GM12875 (cell line): Measurements from ENCODE around the gene WDR70.
"Not testable (repeated sequence)": the region's sequence is repeated elsewhere in the genome, so short reads cannot be mapped to it uniquely, and the experiment has no call there.

ENCODE experiments used
- H3K4me3 ChIP-seq: one replicate; pipeline ENCODE4 v1.5.1; 2011; ENCODE audit warnings: low read depth, low read length, control low read depth
- CTCF ChIP-seq: IDR thresholded peaks from 2 replicates; pipeline ENCODE4 v1.5.1; 2011; ENCODE audit warnings: low read depth, mild to moderate bottlenecking, control low read depth, inconsistent platforms, low read length, moderate library complexity, borderline replicate concordance; ENCODE audit not compliant: insufficient read depth

The WDR70 gene

DNA sequence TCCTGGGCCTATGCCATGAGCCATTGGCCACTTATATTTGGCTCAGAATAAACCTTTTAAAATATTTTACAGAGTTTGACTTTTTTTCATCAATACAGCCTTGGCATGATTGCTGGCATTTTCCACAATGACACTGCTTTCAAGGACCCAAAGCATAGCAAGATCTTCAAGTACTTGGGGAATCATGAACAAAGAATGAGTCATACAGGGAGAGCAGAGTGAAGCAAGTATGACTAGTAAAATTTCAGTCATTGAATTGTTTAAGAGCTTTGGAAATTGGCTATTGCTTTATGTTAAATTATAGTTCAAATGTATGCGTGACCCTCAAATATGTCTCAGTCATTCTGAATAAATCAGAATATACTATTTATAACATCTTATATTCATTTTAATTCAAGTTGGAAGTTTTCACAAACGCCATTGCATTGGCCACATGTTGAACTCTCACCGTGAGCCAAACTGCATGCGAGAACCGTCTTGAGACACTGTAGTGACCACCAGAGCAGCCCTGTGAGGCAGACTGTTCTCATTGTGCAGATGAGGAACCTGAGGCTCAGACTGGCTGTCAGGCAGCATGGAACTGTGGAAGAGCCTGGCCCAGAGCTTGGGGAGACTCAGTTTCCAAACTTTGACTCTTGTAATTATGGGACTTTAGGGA lies 407.9 kb downstream of the WDR70 start:
- no peak overlapping the region for H3K4me3 ChIP-seq
- no peak for TF ChIP-seq CTCF

GRCh38 chr5:37787742-37788141 lies 408.6 kb downstream of the WDR70 start:
- H3K4me3 ChIP-seq: no peak overlapping the region
- no peak for TF ChIP-seq CTCF

DNA sequence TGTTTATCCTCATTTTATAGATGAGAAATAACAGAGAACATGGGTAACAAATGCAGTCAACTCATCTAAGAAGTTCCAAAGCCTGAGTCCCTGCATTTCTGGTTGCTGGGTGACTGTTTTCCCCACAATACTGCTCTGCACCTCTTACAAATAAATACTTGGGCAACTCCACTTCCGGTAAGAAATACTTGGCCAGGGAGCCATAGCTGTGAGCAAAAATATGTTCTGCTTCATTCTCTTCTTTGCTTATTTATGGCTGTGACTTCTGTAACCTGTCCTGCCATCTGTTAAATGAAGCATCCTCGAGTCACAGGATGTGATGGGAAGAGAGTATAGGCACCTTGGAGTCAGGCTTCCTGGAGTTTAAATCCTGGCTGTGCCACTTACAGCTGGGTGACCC lies 410.9 kb downstream of the WDR70 start:
- no peak for TF ChIP-seq CTCF
- H3K4me3 ChIP-seq: no peak overlapping the region

DNA sequence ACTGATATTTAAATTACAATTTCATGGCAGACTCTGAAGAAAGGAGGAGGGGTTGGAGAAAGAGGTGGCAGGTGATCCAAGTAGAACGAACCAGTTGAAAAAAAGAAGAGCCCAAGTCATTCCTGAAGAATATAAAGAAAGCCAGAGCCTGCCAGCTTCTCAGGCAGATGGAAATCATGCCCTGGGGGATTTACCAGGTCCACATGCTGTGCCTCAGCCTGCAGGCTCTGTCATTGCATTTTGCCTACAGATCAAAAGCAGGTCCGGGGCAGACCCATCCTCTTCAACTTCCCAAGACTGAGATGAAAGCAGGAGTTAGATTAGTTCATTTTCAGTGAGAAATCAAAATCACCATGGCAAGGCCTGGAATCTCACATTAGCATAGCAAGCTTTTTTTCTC lies 412.2 kb downstream of the WDR70 start:
- TF ChIP-seq CTCF: no peak
- no peak overlapping the region for H3K4me3 ChIP-seq

DNA sequence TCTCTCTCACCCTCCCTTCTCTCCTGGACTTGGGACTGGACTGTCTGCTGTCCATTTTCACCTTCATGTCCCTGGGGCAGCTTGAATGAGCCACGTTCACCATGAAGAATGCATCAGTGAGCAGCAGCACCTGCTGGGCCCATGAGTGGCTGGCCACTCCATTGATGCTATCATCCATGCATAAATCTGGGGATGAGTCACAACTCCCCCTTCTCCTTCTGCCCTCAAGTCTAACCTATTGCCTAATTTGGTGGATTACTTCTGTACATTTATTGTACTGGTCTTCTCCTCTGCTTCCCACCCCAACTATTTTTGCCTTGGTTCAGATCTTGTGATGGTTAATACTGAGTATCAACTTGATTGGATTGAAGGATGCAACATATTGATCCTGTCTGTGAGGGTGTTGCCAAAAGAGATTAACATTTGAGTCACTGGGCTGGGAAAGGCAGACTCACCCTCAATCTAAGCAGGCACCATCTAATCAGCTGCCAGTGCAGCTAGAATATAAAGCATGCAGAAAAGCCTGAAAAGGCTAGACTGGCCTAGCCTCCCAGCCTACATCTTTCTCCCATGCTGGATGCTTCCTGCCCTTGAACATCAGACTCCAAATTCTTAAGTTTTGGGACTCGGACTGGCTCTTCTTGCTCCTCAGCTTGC lies 414.0 kb downstream of the WDR70 start:
- H3K4me3 ChIP-seq: no peak overlapping the region
- TF ChIP-seq CTCF: no peak

DNA sequence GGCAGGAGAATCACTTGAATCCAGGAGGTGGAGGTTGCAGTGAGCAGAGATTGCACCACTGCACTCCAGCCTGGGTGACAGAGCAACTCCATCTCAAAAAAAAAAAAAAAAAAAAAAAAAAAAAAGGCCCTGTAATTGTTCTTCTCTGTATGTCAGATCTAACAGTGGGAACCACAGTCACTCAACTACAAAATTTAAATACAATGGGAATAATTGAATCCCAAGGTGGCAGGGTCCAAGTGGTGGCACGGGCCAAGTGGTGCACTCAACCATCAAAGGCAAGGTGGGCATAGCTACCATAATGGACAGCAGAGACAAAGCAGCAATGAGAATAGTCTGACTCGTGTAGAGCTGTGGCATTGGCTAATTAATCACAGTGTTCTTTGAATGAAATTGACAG lies 416.2 kb downstream of the WDR70 start:
- H3K4me3 ChIP-seq: not testable (repeated sequence)

- H3K4me3 ChIP-seq: not testable (repeated sequence)
These were observed 417.3 kb downstream of the WDR70 start for GRCh38 chr5:37796435-37796834.

DNA sequence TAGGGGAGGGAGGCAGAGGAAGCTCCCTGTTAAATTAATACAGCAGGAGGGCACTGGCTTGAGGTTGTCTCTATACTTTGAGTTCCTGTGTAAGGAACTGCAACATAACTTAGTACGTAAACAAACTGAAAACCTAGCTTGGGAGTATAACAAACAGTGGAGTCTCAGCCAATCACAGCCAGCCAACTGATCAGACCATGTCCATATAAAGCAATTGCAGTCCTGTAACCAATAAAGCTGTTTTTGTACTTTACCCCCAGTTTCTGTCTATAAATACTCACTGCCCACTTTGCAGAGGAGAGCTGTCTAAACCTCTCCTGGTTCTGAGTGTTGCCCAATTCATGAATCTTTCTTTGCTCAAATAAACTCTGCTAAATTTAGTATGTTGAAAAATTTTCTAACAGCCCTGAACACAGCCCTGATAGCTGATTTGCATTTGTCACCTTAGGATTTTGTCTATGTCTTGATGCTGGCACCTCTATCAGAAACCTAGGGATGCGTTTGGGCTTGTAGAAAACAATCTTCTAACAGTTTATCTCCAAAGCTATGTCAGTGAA lies 420.8 kb downstream of the WDR70 start:
- TF ChIP-seq CTCF: no peak
- H3K4me3 ChIP-seq: no peak overlapping the region
